GM18526 (cell line): ENCODE measurements around the gene MICU1.
A peak's percentile ranks its signal among the peaks of the same experiment; 100 is the strongest.

Experiments used
- POLR2A ChIP-seq: IDR thresholded peaks from 3 replicates; pipeline ENCODE4 v1.6.1; 2011; ENCODE audit not compliant: insufficient read length; ENCODE audit errors: extremely low read depth

MICU1 gene

GRCh38 chr10:72364239-72364777, 261.6 kb downstream of the MICU1 start:
- TF ChIP-seq POLR2A, result peak; percentile 51

- no peak for TF ChIP-seq POLR2A
Measured at GRCh38 chr10:72356987-72357386, 268.9 kb downstream of the MICU1 start.

GRCh38 chr10:72356115-72356514, 269.8 kb downstream of the MICU1 start:
- TF ChIP-seq POLR2A, result no peak

- TF ChIP-seq POLR2A, result no peak
Measured at GRCh38 chr10:72355214-72355555, 270.7 kb downstream of the MICU1 start.

- peak; percentile 89 for TF ChIP-seq POLR2A
Measured at GRCh38 chr10:72354356-72355213, 271.3 kb downstream of the MICU1 start, which contains the start of gene DNAJB12. TSS of gene DNAJB12 (minus strand) at chr10:72354919. CDS start at chr10:72354897, 22 bp downstream.

GRCh38 chr10:72353965-72354355, 271.9 kb downstream of the MICU1 start:
- no peak for TF ChIP-seq POLR2A

GRCh38 chr10:72353028-72353964, 272.6 kb downstream of the MICU1 start:
- TF ChIP-seq POLR2A, result no peak

- no peak for TF ChIP-seq POLR2A
Measured at GRCh38 chr10:72351479-72351878, 274.4 kb downstream of the MICU1 start.

- no peak for TF ChIP-seq POLR2A
Measured at GRCh38 chr10:72349438-72349837, 276.4 kb downstream of the MICU1 start.

- no peak for TF ChIP-seq POLR2A
Measured at GRCh38 chr10:72348282-72348681, 277.6 kb downstream of the MICU1 start.

- TF ChIP-seq POLR2A, result no peak
Measured at GRCh38 chr10:72344932-72345331, 280.9 kb downstream of the MICU1 start.

GRCh38 chr10:72342911-72343310, 283.0 kb downstream of the MICU1 start:
- TF ChIP-seq POLR2A, result no peak

- TF ChIP-seq POLR2A, result no peak
Measured at GRCh38 chr10:72340510-72341261, 285.2 kb downstream of the MICU1 start.

- no peak for TF ChIP-seq POLR2A
Measured at GRCh38 chr10:72338180-72338579, 287.7 kb downstream of the MICU1 start.

- no peak for TF ChIP-seq POLR2A
Measured at GRCh38 chr10:72337722-72338121, 288.2 kb downstream of the MICU1 start.
